Glomerular visceral epithelial cell (primary cell): Measurements from ENCODE around the gene SLC28A1.
"Not testable (repeated sequence)": the region's sequence is repeated elsewhere in the genome, so short reads cannot be mapped to it uniquely, and the experiment has no call there.

Experiments used
- DNase-seq: peaks from one replicate; pipeline ENCODE4 v3.0.0-alpha.2; 2016; ENCODE audit errors: extremely low spot score

The SLC28A1 gene

DNA sequence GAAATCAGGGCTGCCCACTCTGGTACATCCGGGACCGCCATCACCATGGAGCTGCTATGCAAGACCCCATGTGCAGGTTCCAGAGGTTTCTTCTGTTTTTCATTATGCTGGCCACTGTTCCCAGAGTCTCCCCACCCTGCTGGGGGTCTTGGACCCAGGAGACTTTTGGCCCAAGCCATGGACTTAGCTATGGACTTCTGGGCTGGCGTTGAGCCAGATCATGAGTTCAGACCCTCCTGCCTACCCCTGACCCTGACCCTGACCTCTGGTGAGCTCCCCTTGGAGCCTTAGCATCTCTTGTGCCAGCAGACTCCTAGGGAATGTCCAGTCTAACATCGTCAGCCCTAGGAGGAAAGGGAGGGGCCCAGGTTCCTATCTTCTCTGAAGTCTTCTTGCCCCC lies 25.3 kb downstream of the SLC28A1 start:
- DNase-seq: no peak

DNA sequence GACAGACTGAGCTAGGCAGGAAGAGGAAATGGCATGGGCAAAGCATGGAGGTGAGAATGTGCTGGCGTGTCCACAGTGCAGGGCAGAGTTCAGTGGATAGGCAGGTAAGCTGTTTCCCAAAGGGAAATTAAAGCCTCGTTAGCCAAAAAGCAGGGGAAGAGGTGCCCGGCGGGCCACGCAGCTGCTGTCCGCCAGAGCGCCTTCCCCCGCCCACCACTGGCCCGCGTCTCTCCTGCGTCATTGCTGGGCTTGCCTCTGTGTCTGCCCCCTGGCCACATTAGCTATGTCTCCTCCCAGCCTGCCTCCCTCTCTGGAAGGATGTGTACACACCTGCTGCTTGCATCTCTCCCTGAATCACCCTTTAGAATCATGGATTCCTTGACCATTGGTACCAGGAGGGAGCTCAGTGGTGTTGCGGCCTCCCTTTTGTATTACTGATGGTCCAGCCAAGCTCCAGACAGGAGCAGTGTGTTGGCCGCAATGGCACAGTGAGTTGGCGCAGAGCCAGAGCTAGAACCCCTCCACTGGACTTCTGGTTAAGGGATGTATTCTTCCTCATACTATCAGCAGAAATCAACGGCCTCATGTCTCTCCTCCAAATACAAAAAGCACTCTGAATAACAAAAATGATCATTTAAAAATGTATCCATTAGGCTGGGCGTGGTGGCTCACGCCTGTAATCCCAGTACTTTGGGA lies 26.6 kb downstream of the SLC28A1 start:
- DNase-seq: no peak

DNA sequence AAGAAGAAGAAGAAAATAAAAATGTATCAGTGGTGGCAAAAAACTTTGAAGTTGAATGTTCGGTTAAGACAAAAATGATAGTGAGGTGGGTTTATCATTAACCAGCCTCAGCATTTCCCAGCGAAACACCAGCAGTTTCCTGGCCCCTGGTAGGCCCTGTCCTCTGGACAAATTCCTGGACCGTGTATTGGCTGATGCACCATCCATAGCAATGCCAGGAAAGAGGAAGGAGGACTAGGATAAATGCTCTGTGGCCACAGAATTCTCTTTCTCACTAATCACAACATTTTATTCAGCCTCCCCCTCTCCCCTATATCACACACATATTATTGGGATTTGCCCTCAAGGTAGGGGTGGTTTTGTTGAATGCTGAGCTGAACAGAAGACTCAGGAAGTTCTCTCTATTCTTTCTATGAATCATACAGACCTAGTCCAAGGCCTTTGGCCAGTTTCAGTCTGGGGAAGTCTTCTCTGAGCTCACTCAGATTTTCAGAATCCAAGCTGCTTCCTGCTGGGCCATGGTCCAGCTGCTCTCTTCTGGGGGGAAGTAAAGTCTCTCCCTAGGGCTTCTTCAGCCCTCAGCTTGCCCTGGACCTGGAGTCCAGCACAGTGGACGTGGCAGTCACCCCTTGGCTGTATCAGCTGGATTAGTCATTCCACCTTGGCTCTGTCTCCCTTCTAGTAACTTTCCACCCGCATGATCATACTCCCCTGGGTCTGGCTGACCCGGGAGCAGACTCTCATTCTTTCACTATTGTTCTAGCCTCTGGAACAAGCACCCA lies 27.6 kb downstream of the SLC28A1 start:
- DNase-seq: peak; percentile 96

DNA sequence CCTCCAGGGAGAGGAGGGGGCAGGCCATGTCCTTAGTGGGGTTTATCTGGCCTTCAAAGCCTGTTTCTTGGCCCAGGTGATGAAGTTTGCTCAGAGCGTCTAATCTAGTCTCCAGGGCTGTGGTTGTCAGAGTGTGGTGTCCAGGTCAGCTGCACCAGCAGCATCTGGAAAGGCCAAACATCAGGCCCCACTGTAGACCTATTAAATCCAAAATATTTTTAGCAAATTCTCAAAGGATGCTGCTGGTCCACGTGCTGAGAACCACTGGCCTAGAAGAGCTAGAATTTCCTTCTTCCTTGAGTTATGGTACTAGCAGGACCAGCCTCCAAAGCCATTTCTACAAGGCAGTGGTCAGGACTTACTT lies 28.9 kb downstream of the SLC28A1 start:
- no peak for DNase-seq

DNA sequence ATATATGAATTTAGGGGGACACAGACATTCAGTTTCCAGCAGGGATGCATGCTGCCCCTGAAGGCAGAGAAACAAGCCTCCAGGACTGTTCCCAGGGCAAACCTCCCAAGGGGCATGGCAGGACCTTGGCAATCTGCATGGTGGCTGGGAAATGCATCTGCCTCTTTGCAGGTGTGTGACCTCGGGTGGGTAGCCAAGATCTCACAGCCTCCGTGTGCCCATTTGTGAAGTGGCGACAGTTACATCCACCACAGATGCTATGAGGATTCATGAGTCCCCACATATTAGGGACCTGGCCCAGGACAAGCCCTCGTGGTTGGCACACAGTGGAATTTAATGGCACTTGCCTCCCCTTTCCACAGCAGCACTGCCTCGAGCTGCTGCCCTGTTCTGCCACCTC lies 29.9 kb downstream of the SLC28A1 start:
- no peak for DNase-seq

DNA sequence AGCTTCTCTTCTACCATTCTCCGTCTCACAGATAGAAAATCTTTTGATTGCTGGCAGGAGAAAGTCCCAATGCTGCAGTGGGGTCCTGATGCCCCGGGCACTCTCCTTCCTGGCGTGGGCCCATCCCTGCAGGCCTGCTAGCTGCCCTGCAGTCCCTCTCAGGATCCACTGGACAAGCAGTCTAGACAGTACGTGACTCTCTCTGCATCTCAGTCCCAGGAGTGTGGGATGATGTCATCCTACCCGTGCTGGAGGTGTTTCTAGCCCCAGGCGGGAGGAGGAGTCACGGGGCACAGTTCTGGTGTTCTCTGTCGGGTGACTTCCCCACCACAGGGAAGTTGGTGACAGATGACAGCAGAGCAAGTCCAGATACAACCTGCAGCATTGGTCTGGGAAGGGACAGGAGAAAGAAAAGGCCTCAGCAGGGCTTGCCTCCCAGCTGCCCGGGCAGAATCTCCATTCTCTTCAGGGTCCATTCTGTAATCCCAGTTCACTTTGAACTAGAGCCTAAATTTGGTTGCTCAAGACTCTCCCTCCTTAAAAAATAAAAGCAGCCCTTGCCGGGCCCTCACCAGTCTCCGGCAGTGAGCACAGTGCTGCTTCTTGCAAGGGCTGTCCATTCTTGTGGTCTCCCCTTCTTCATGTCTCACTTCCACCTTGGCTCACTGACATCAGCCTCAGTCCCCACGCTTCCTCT lies 30.6 kb downstream of the SLC28A1 start:
- peak; percentile 94 for DNase-seq

DNA sequence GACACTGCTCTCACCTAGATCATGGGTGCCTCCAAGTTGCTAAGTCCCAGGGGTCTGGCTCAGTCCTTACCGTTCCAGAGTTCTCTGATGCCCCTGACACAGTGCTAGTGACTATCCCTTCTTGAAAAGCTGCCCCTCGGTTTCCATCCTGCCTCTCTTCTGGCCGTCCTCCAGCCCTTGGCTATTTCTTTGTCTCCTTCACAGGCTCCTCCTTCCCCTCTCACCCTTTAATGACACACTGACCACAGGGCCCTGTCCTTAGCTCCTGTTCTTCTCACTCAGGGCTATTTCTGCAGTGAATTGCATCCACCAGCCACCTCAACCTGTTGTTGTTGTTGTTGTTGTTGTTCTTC lies 31.1 kb downstream of the SLC28A1 start:
- peak; percentile 25 for DNase-seq

DNA sequence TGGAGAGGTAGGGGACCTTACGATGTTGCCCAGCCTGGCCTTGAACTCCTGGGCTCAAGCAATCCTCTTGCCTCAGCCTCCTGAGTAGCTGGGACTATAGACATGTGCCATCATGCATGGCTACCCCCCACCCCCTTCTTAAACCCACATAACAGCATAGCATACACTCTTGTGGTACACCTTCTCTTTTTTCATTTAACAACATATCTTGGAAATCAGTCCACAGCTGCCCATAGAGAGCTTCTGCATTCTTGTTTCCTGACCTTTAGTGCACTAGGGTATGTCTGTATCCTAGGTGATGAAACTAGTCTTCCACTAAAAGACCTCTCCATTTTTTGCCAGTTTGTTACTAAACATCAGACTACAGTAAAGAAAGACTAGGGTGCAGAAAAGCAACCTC lies 33.0 kb downstream of the SLC28A1 start:
- peak; percentile 33 for DNase-seq

DNA sequence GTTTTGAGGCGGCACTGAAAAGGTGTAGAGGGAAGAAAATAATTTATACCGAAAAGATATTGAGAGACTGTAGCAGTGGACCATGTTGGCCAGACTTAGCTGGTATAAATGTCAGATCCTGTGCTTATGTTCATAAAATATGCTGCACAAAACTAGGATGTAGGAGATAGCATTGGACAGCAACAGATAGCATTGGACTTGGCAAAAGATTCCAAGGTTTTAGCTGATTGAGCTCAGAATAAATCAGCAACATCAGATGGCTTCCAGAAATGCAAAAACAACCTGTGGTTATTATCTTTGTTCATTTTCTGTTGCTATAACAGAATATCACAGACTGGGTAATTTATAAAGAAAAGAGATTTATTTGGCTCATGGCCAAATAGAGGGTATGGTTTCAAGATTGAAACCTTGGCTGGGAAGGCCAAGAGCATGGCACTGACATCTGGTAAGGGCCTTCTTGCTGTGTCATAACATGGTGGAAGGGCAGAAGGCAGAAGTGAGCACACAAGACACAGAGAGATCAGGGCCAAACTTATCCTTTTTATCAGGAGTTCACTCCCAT lies 34.7 kb downstream of the SLC28A1 start:
- no peak for DNase-seq

DNA sequence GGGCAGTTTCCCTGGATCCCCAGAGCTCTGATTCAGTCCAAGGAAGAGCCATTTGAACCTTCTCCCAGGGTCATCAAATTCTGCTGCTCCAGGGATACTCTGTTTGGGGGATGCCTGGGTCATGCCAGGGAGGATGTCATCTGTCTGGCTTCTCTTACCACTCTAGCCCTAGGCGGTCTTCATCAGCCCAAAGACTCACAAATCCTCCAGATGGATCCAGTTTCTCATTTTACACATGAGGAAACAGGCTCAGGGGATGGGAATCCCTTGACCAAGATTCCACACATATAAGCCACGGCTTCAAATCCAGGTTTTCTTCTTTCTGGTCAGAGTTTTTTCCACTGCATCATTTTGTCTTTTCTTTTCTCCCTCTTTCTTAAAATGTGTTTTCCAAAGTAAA lies 36.7 kb downstream of the SLC28A1 start:
- DNase-seq: no peak

DNA sequence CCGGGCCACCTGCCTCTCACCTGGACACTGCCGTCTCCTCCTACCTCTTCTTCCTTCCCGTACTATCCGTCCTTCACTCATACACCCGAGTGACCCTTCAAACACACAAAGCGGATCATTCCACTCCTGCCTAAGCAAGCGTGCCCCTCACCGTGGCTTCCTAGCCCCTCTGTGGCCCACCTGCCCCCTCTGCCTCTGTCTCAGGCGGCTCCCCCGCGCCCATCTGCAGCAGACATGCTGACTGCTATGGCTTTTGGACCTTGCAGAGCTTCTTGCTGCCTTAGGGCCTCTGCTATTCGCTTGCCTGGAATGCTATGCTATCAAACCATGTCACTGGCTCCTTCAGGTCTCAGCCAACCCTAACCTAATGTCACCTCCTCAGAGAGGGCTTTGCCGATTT lies 38.1 kb downstream of the SLC28A1 start:
- no peak for DNase-seq

DNA sequence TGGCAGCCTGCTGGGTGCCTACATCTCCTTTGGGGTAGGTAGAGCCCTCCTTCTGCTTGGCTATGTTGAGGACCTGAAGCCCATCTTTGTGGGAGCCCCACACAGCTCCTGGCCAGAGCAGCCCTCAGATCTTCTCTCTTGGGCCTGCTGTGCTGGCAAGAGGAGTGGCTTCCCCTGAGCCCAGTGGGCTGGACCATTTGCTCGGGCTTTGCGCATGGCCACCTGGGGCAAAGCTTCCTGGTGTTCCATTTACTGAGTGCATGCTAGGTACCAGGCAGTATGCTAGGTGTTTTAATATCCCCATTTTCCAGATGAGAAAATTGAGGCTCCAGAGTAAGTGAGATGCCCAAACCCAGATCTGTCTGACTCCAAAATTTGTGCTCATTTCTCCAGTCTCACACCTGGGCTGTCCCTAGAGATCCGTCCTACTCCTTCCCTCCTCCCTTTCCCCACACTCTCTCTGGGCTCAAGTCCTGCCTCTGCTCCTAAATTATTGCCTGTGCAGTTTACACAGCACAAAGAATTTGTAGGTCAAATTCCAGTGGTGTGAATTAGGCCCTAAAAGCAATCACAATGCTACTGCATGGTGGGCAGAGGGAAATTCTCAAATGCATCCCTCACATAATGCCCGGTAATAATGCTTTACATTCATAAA lies 39.7 kb downstream of the SLC28A1 start:
- no peak for DNase-seq

DNA sequence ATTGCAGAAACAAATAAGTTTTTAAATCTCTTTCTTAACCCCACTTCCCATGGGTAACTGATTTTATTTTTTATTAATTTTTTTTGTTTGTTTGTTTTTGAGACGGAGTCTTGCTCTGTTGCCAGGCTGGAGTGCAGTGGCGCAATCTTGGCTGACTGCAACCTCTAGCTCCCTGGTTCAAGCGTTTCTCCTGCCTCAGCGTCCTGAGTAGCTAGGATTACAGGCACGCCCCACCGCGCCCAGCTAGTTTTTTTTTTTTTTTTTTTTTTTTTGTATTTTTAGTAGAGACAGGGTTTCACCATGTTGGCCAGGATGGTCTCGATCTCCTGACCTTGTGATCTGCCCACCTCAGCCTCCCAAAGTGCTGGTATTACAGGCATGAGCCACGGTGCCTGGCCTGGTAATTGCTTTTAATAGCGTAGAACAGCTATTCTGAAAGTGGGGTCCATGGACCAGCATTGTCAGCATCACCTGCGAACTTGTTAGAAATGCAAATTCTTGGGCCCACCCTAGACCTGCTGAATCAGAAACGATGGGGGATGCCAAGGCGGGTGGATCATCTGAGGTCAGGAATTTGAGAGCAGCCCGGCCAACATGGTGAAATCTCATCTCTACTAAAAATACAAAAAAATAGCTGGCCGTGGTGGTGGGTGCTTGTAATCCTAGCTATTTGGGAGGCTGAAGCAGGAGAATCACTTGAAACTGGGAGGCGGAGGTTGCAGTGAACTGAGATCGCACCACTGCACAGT lies 40.5 kb downstream of the SLC28A1 start:
- DNase-seq: not testable (repeated sequence)

DNA sequence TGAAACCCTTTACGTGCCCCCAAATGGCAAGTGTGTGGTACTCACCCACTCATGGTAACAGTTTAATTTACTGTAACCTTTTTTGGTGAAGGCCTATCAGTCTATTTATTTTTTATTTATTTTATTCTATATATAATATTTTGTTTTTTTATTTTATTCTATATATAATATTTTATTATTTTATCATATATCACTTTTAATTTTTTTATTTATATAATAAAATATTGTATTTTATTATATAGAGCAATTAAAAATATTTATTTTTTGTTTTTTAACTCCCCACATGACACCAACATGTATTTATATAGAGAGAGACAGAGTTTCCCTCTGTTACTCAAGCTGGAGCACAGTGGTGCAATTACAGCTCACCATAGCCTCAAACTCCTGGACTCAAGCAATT lies 41.4 kb downstream of the SLC28A1 start:
- DNase-seq: no peak

DNA sequence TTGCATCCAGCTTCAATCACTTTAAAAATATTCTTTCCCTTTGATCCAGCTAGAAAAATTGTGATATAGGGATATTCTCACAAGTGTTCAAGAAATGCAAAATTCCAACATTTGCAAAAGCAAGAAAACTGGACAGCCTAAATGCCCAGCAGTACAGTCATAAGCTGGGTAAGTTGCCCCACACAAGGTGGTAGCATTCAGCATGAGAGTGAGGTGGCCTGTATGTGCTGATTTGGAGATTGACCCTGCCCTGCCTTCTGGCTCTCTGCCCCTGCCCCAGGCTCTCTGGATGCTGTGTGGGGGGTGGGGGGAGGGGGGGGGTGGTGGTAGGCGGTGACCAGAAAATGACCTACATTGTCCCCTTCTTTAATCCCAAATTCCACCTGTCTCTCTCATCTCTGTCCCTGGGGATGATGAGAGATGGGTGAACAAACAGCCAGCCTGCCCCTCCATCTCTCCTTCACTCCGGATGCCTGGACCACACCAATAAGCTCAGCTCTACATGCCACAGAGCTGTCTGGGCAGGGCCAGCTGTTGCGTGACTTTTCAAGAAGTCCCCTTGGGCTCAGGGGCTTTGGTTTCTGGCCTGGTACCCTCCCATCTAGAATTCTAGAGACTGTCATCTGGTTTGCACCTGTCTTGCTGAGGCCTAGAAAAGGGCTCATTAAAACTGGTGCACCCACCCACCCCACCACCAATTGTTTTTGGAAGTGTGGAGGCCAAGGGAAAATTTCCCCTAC lies 42.2 kb downstream of the SLC28A1 start:
- no peak for DNase-seq

DNA sequence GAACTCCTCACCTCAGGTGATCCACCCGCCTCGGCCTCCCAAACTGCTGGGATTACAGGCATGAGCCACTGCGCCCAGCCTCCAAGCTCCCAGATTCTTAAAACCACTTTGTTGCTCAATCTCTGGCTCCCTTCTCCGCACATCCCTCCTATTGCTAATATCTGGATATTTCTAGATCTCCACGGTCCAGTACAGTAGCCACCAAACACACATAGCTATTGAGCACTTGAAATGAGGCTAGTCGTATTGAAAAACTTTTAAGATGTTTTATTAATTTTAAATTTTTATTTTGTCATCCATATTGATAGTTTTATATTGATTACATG lies 44.3 kb downstream of the SLC28A1 start:
- no peak for DNase-seq

DNA sequence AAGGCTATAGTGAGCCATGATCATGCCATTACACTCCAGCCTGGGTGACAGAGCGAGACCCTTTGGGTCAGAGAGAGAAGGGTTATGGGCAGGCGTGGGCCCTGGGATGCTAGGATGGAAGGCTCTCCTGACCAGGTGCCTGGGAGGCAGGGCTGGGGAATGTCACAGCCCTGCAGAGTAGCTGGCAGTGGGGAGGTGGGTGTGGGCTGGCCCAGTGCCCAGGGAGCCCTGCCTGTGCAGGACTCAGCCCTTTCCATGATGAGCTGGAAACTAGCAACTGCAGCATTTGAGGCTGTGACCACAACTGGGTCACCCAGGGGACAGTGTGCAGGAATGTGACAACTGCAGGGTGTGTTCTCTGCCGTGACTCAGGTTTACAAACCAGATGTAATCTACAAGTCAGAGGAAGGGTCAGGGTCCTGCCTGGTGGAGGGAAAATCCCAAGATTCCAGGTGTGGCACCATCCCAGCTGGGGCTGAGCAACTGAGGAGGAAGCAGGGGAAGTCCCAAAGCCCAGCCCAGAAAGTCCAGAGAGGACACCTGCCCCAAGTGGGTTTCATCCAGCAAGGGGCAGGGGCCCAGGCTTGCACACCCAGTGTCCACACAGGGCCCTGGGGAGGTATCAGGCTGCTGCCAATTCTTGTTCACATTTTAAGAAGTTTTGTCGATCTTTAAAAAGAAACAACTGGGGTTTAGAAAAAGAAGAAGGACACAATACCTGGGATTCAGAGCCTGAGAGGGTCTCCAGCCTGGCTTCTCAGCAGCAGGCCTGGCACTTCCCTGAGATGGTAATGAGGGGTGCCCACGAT lies 45.5 kb downstream of the SLC28A1 start:
- peak; percentile 84 for DNase-seq

DNA sequence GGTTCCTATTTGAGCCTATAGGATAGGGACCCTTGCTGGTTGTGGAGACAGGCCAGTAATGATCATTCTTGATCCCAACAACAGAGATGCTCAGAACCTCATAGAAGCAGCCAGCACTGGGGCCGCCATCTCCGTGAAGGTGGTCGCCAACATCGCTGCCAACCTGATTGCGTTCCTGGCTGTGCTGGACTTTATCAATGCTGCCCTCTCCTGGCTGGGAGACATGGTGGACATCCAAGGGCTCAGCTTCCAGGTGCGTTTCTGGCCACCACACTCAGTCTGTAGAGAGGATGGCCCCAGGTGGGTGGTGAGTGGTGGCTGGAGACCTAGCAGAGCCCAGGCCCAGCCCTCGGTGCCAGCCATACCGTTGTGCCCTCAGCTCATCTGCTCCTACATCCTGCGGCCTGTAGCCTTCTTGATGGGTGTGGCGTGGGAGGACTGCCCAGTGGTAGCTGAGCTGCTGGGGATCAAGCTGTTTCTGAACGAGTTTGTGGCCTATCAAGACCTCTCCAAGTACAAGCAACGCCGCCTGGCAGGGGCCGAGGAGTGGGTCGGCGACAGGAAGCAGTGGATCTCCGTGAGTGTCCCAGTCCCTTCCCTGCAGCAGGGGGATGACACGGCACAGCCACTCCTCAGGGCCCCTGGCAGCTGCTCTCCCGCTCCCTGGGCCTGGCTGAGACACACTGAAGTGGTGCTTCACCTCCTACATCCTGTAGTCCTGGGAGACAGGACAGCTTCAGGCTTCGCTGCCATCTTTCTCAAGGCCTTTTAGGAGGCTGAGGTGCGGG lies 50.7 kb downstream of the SLC28A1 start:
- no peak for DNase-seq

DNA sequence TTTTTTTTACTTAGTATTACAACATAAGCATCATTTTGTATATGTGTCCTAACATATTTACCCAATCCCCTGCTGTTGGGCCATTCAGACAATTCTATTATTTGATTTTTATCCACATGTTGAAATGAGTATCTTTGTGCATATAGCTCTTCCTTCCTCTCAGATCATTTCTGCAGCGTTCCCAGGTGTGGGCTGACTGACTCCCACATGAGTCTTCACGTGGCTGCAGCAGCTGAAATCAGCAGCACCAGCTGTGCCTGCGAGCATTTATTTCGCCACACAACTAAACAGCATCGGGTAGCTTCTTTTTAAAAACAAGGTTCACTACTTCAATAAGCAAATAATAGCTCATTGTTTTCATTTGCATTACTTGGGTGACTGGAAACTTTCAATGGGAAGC lies 52.7 kb downstream of the SLC28A1 start:
- DNase-seq: no peak
